COLO668 (cell line): ENCODE measurements around the gene ACTN2.
A peak's percentile ranks its signal among the peaks of the same experiment; 100 is the strongest.

Source experiments
- DNase-seq: peaks from one replicate; lab custom pipeline; 2025; ENCODE audit not compliant: unreplicated experiment; lab: John Stamatoyannopoulos, UW

Gene ACTN2

GRCh38 chr1:236765831-236766230 lies 79.5 kb downstream of the ACTN2 start:
- no peak for DNase-seq

GRCh38 chr1:236766506-236766905 lies 80.2 kb downstream of the ACTN2 start:
- DNase-seq: no peak

- DNase-seq: no peak
Observed at GRCh38 chr1:236767276-236767675, 81.0 kb downstream of the ACTN2 start.

GRCh38 chr1:236768601-236769000 lies 82.3 kb downstream of the ACTN2 start:
- DNase-seq: no peak

- no peak for DNase-seq
Observed at GRCh38 chr1:236773919-236774318, 87.6 kb downstream of the ACTN2 start.

GRCh38 chr1:236774926-236775325 lies 88.6 kb downstream of the ACTN2 start:
- peak; percentile 16 for DNase-seq

- no peak for DNase-seq
Observed at GRCh38 chr1:236779312-236779711, 93.0 kb downstream of the ACTN2 start.

GRCh38 chr1:236785477-236785876 lies 99.2 kb downstream of the ACTN2 start:
- no peak for DNase-seq

- DNase-seq: no peak
Observed at GRCh38 chr1:236786453-236786852, 100.2 kb downstream of the ACTN2 start.

GRCh38 chr1:236794585-236795034 lies 108.3 kb downstream of the ACTN2 start:
- DNase-seq: no peak

GRCh38 chr1:236795035-236795756 lies 108.9 kb downstream of the ACTN2 start, which contains the start of gene MTR:
Gene MTR (plus strand): TSS chr1:236795292. CDS start chr1:236795704, 412 bp downstream.
- peak; percentile 98 for DNase-seq

- DNase-seq: peak; percentile 74
Observed at GRCh38 chr1:236795757-236796667, 109.7 kb downstream of the ACTN2 start.

- no peak for DNase-seq
Observed at GRCh38 chr1:236799001-236799400, 112.7 kb downstream of the ACTN2 start.

GRCh38 chr1:236800002-236800620 lies 113.8 kb downstream of the ACTN2 start:
- no peak for DNase-seq

- DNase-seq: no peak
Observed at GRCh38 chr1:236800623-236801022, 114.3 kb downstream of the ACTN2 start.

GRCh38 chr1:236802264-236802663 lies 116.0 kb downstream of the ACTN2 start:
- DNase-seq: no peak

- no peak for DNase-seq
Observed at GRCh38 chr1:236806634-236807033, 120.3 kb downstream of the ACTN2 start.

- DNase-seq: no peak
Observed at GRCh38 chr1:236808005-236808404, 121.7 kb downstream of the ACTN2 start.

GRCh38 chr1:236808564-236809130 lies 122.3 kb downstream of the ACTN2 start:
- no peak for DNase-seq

GRCh38 chr1:236809148-236809547 lies 122.8 kb downstream of the ACTN2 start:
- no peak for DNase-seq

GRCh38 chr1:236810018-236810417 lies 123.7 kb downstream of the ACTN2 start:
- no peak for DNase-seq
